HEK293 (cell line): ENCODE measurements around the gene CHD5.

ENCODE experiments used
- CTCF ChIA-PET: fragments of 350-600 bp; formaldehyde crosslinking; extraction: SDS; loops from one replicate; lab custom pipeline; 2021; ENCODE audit warnings: antibody characterized with exemption; lab: Yijun Ruan, JAX
- POLR2A ChIA-PET: fragments of 300-600 bp; formaldehyde crosslinking; extraction: SDS; loops from one replicate; lab custom pipeline; 2020; ENCODE audit warnings: antibody characterized with exemption, inconsistent platforms; lab: Yijun Ruan, JAX
- H3K27ac ChIP-seq: fragments of 200-500 bp; sonication (Bioruptor generic); 2 replicates; pipeline ENCODE4 v1.5.1; 2014; ENCODE audit warnings: low read depth, low read length, control low read depth, inconsistent platforms; ENCODE audit errors: extremely low read depth
- H3K36me3 ChIP-seq, 2 experiments: fragments of 200-500 bp in 1 of 2; sonication (Bioruptor generic) in 1 of 2; 1 replicate in 1 of 2; 2 replicates in 1 of 2; pipeline ENCODE4 v1.5.1; 2014 to 2017; ENCODE audit warnings: inconsistent platforms in 2 of 2, low read length in 2 of 2; ENCODE audit not compliant: control insufficient read depth in 2 of 2, insufficient read depth in 1 of 2
- H3K4me1 ChIP-seq: fragments of 200-500 bp; sonication (Bioruptor generic); 2 replicates; pipeline ENCODE4 v1.5.1; 2014; ENCODE audit warnings: mild to moderate bottlenecking, low read length, inconsistent platforms; ENCODE audit not compliant: control insufficient read depth, insufficient read depth
- H3K4me3 ChIP-seq: 2 replicates; pipeline ENCODE4 v1.5.1; 2011; ENCODE audit warnings: low read depth, mild to moderate bottlenecking, control low read depth, low read length, moderate library complexity
- H3K9me3 ChIP-seq: fragments of 200-500 bp; sonication (Bioruptor generic); 2 replicates; pipeline ENCODE4 v1.5.1; 2014; ENCODE audit warnings: low read depth, low read length, inconsistent platforms; ENCODE audit not compliant: control insufficient read depth, insufficient read depth
- GFI1B ChIP-seq: fragments of 450-650 bp; formaldehyde crosslinking; IDR thresholded peaks from 2 replicates; pipeline ENCODE4 v1.5.1; 2016; ENCODE audit warnings: missing biosample characterization, missing genetic modification characterization
- GLIS2 ChIP-seq: fragments of 450-650 bp; formaldehyde crosslinking; IDR thresholded peaks from 2 replicates; pipeline ENCODE4 v1.5.1; 2016; ENCODE audit warnings: missing biosample characterization, missing genetic modification characterization
- HOXC10 ChIP-seq: sonication (generic); formaldehyde crosslinking; IDR thresholded peaks from 2 replicates; pipeline ENCODE4 v1.8.1; 2023; ENCODE audit warnings: mild to moderate bottlenecking, missing genetic modification reagents
- IKZF3 ChIP-seq: fragments of 450-650 bp; IDR thresholded peaks from 2 replicates; pipeline ENCODE4 v1.5.0; 2018; ENCODE audit warnings: missing biosample characterization, mild to moderate bottlenecking, missing genetic modification characterization, moderate library complexity
- INSM2 ChIP-seq: fragments of 450-650 bp; formaldehyde crosslinking; IDR thresholded peaks from 2 replicates; pipeline ENCODE4 v1.5.1; 2016; ENCODE audit warnings: missing biosample characterization, missing genetic modification characterization
- PBX3 ChIP-seq: sonication (generic); formaldehyde crosslinking; IDR thresholded peaks from 2 replicates; pipeline ENCODE4 v1.8.1; 2022; ENCODE audit warnings: mild to moderate bottlenecking, moderate library complexity, missing genetic modification reagents
- SETDB1 ChIP-seq: IDR thresholded peaks from one replicate; pipeline ENCODE4 v1.6.1; 2017; ENCODE audit warnings: mild to moderate bottlenecking, low read length, moderate library complexity, mixed read lengths; ENCODE audit not compliant: insufficient read length
- ZIC2 ChIP-seq: fragments of 450-650 bp; formaldehyde crosslinking; IDR thresholded peaks from 2 replicates; pipeline ENCODE4 v1.5.1; 2016; ENCODE audit warnings: missing biosample characterization, missing genetic modification characterization
- ZNF112 ChIP-seq: fragments of 450-650 bp; formaldehyde crosslinking; IDR thresholded peaks from 2 replicates; pipeline ENCODE4 v1.5.0; 2017; ENCODE audit warnings: missing biosample characterization, missing genetic modification characterization
- ZNF133 ChIP-seq: fragments of 450-650 bp; formaldehyde crosslinking; IDR thresholded peaks from 2 replicates; pipeline ENCODE4 v1.5.1; 2016; ENCODE audit warnings: missing biosample characterization, missing genetic modification characterization
- ZNF157 ChIP-seq: fragments of 450-650 bp; formaldehyde crosslinking; IDR thresholded peaks from 2 replicates; pipeline ENCODE4 v1.5.1; 2016; ENCODE audit warnings: missing biosample characterization, missing genetic modification characterization
- ZNF16 ChIP-seq: fragments of 450-650 bp; formaldehyde crosslinking; IDR thresholded peaks from 2 replicates; pipeline ENCODE4 v1.5.1; 2016; ENCODE audit warnings: low read depth, missing biosample characterization, missing genetic modification characterization
- ZNF169 ChIP-seq: fragments of 450-650 bp; formaldehyde crosslinking; IDR thresholded peaks from 2 replicates; pipeline ENCODE4 v1.5.1; 2016; ENCODE audit warnings: missing biosample characterization, missing genetic modification characterization
- ZNF223 ChIP-seq: fragments of 450-650 bp; formaldehyde crosslinking; IDR thresholded peaks from 2 replicates; pipeline ENCODE4 v1.5.1; 2016; ENCODE audit warnings: missing biosample characterization, missing genetic modification characterization
- ZNF239 ChIP-seq: fragments of 450-650 bp; formaldehyde crosslinking; IDR thresholded peaks from 2 replicates; pipeline ENCODE4 v1.5.1; 2016; ENCODE audit warnings: missing biosample characterization, missing genetic modification characterization
- ZNF335 ChIP-seq: fragments of 450-650 bp; formaldehyde crosslinking; conservative IDR thresholded peaks from 2 replicates; pipeline ENCODE4 v1.5.1; 2016; ENCODE audit warnings: missing biosample characterization, missing genetic modification characterization
- ZNF354C ChIP-seq: fragments of 450-650 bp; formaldehyde crosslinking; IDR thresholded peaks from 2 replicates; pipeline ENCODE4 v1.5.1; 2016; ENCODE audit warnings: missing biosample characterization, missing genetic modification characterization, low read depth, borderline replicate concordance
- ZNF398 ChIP-seq: fragments of 450-650 bp; formaldehyde crosslinking; IDR thresholded peaks from 2 replicates; pipeline ENCODE4 v1.5.1; 2017; ENCODE audit warnings: missing biosample characterization, missing genetic modification characterization
- ZNF404 ChIP-seq: fragments of 450-650 bp; formaldehyde crosslinking; IDR thresholded peaks from 2 replicates; pipeline ENCODE4 v1.5.1; 2017; ENCODE audit warnings: missing biosample characterization, missing genetic modification characterization
- ZNF423 ChIP-seq: fragments of 450-650 bp; formaldehyde crosslinking; IDR thresholded peaks from 2 replicates; pipeline ENCODE4 v1.5.1; 2016; ENCODE audit warnings: missing biosample characterization, missing genetic modification characterization
- ZNF560 ChIP-seq: fragments of 450-650 bp; formaldehyde crosslinking; IDR thresholded peaks from 2 replicates; pipeline ENCODE4 v1.5.1; 2017; ENCODE audit warnings: missing biosample characterization, missing genetic modification characterization, borderline replicate concordance
- ZNF580 ChIP-seq: fragments of 450-650 bp; formaldehyde crosslinking; IDR thresholded peaks from 2 replicates; pipeline ENCODE4 v1.5.1; 2016; ENCODE audit warnings: missing biosample characterization, missing genetic modification characterization
- ZNF626 ChIP-seq: fragments of 450-650 bp; sonication (Bioruptor Pico); formaldehyde crosslinking; IDR thresholded peaks from 2 replicates; pipeline ENCODE4 v1.5.1; 2018; ENCODE audit warnings: missing biosample characterization, missing genetic modification characterization, inconsistent platforms
- ZNF629 ChIP-seq: fragments of 450-650 bp; formaldehyde crosslinking; IDR thresholded peaks from 2 replicates; pipeline ENCODE4 v1.5.1; 2017; ENCODE audit warnings: missing biosample characterization, missing genetic modification characterization
- ZNF654 ChIP-seq: fragments of 450-650 bp; formaldehyde crosslinking; IDR thresholded peaks from 2 replicates; pipeline ENCODE4 v1.5.1; 2016; ENCODE audit warnings: low read depth, missing biosample characterization, missing genetic modification characterization
- ZXDB ChIP-seq: fragments of 450-650 bp; formaldehyde crosslinking; IDR thresholded peaks from 2 replicates; pipeline ENCODE4 v1.5.1; 2016; ENCODE audit warnings: missing biosample characterization, missing genetic modification characterization
- TF ChIP-seq, protein P1 (sequence below): fragments of 450-650 bp; formaldehyde crosslinking; IDR thresholded peaks from 2 replicates; pipeline ENCODE4 v1.5.1; 2017; ENCODE audit warnings: missing biosample characterization, mild to moderate bottlenecking, missing genetic modification characterization, moderate library complexity

Gene CHD5

DNA sequence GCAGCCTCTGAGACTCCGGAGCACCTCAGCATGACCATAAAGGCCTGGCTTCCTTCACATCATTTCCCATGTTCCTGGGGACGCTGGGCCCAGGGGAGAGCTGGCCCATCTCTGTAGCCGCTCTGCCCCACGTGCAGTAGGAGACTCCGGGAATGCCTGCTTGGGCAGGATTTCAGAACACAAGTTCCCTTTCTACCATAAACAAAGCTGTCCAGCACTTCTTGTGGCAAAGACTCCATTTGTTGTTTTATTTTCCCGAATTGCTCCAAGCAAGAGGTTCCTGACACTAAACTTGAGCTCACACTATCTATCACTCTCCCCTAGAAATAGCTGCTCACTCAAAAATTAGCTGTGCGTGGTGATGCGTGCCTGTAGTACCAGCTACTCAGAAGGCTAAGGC is 21.9 kb downstream of the CHD5 start:
- H3K4me3 ChIP-seq, result no peak overlapping the region
- no peaks in the 10 kb centered on the region for H3K36me3 ChIP-seq
- TF ChIP-seq ZNF398 (tag by site-specific recombination) (no peak), ZNF335 (tag by site-specific recombination) (no peak), ZNF654 (tag by site-specific recombination) (no peak), ZNF223 (tag by site-specific recombination) (no peak), ZNF580 (tag by site-specific recombination) (no peak), ZNF112 (tag by site-specific recombination) (no peak), ZNF629 (no peak), ZNF16 (tag by site-specific recombination) (no peak), ZNF354C (tag by site-specific recombination) (no peak), ZNF404 (tag by site-specific recombination) (no peak), ZNF157 (tag by site-specific recombination) (no peak), INSM2 (tag by site-specific recombination) (no peak)
- POLR2A ChIA-PET, result interaction anchor here (1.6 kb wide), 1 partner anchor 10 kb away, joined by 7 read pairs; no protein-coding TSS in a partner anchor
- CTCF ChIA-PET, result interaction anchor here (0.7 kb wide), 2 partner anchors 124 to 265 kb away, joined by 3 read pairs; no protein-coding TSS in a partner anchor
- no peaks in the 10 kb centered on the region for H3K9me3 ChIP-seq
- H3K27ac ChIP-seq, result no peak overlapping the region
- peaks cover 9% of the 10 kb centered on the region; the same call in 1 of the 2 replicates for H3K4me1 ChIP-seq

DNA sequence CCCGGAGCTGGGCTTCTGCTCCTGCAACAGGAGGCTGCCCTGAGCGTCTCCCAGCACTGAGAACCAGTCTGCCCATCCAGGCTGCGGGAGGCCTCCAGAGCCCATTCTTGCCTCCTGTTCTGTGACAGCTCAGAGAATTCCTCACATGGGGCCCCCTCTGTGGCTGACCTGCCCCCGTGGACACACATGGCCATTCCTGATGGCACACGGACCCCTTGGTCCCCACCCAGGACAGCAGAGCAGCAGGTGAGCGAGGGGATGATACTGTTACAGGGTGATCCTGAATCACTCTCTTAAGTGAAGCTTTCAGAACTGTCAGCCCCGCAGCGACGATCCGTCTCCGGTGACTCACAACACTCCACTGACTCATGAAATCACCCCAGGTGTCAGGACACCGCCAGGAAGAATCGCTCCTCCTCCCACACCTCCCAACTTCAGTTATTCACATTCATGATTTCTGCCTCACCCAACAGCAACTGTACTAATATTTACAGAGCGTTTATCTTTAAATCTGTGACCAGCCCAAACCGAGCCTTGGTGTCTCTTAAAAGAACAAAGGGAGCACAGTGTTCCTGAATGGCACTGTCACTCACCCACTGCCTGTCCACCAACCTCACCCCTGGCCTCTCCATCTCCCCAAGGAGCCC is 22.5 kb downstream of the CHD5 start:
- H3K4me1 ChIP-seq, result peaks cover 9% of the 10 kb centered on the region; the same call in 1 of the 2 replicates
- no peak overlapping the region for H3K27ac ChIP-seq
- CTCF ChIA-PET, result interaction anchor here (0.6 to 0.7 kb wide), 2 partner anchors 164 to 265 kb away, joined by 3 read pairs; no protein-coding TSS in a partner anchor
- no peaks in the 10 kb centered on the region for H3K36me3 ChIP-seq
- no peaks in the 10 kb centered on the region for H3K9me3 ChIP-seq
- POLR2A ChIA-PET, result interaction anchor here (1.6 kb wide), 1 partner anchor 9 kb away, joined by 7 read pairs; no protein-coding TSS in a partner anchor
- H3K4me3 ChIP-seq, result no peak overlapping the region
- TF ChIP-seq ZNF133 (tag by site-specific recombination) (no peak), HOXC10 (no peak), ZNF626 (tag by site-specific recombination) (no peak), ZNF423 (tag by site-specific recombination) (no peak), ZIC2 (tag by site-specific recombination) (peak; percentile 98), PBX3 (CRISPR knock-in tag) (no peak), GLIS2 (peak; percentile 57), ZNF239 (no peak), ZNF560 (tag by site-specific recombination) (no peak), GFI1B (no peak), ZNF169 (no peak), ZNF335 (tag by site-specific recombination) (no peak), IKZF3 (tag by site-specific recombination) (peak; percentile 51; the same call in 1 of the 2 replicates), ZNF157 (tag by site-specific recombination) (no peak), ZXDB (no peak), SETDB1 (no peak), INSM2 (tag by site-specific recombination) (peak; percentile 56; the same call in 1 of the 2 replicates)
- TF ChIP-seq, protein P1, sequence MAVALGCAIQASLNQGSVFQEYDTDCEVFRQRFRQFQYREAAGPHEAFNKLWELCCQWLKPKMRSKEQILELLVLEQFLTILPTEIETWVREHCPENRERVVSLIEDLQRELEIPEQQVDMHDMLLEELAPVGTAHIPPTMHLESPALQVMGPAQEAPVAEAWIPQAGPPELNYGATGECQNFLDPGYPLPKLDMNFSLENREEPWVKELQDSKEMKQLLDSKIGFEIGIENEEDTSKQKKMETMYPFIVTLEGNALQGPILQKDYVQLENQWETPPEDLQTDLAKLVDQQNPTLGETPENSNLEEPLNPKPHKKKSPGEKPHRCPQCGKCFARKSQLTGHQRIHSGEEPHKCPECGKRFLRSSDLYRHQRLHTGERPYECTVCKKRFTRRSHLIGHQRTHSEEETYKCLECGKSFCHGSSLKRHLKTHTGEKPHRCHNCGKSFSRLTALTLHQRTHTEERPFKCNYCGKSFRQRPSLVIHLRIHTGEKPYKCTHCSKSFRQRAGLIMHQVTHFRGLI, result no peak
